ENCODE results near the gene ADAM8. TPM values are rescaled to one million over a fixed set of nuclear protein-coding genes. Genes with fewer than 3 reads are reported as not detected.
A peak's percentile ranks its signal among the peaks of the same experiment; 100 is the strongest.

Gene ADAM8
- total RNA-seq, 1 donor from 2014 or later: 3.6 TPM

DNA sequence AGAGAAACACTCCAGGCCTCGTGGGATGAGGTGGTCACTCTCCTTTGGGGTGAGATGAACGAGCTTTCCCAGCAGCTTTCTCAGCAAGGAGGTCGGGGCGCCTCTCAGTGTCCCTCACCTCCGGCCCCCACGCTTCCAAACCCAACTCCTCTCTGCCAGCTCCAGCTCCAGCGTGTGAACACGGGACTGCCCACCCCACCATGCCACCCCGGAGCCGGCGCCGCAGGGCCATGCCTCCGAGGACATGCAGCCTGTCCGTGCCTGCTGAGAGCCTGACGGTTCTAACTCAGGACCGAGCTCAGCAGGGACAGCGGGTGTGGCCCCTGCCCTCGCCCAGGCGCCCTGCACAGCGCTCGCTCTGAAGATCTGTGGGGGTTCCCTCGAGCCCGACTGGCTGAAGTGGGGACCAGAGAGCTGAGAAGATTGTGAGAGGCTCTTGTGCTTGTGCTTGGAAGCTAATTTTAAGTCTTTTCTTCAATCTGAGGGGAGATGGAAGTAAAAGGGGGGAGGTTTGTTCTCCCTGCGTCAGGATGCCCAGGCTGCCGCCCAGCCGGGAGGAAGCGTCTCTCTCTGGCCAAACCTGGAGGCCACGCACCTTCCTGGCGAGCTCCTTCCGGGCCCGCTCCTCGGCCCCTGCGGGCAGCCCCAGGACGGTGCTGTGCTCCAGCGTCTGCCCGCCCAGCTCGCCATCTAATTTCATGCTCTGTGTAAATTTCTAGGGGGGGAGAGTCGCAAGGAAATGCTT is 5.1 kb upstream of the ADAM8 start:
- Mint-ChIP-seq H3K27me3 (ENCODE audit: low read depth) (peaks cover 5% of the 10 kb centered on the region), H3K4me1 (no peaks in the 10 kb centered on the region), H3K4me3 (no peak overlapping the region), H3K9me3 (no peaks in the 10 kb centered on the region), H3K27ac (ENCODE audit: unreplicated experiment) (no peak overlapping the region), H3K36me3 (ENCODE audit: low read depth) (no peaks in the 10 kb centered on the region)
- TF ChIP-seq CTCF (conservative IDR thresholded peaks at IDR 0.05): no peak
- no peak for DNase-seq (ENCODE audit: low read depth, low spot score)

- Mint-ChIP-seq H3K27ac (ENCODE audit: unreplicated experiment) (no peak overlapping the region), H3K36me3 (ENCODE audit: low read depth) (no peaks in the 10 kb centered on the region), H3K4me3 (no peak overlapping the region), H3K27me3 (ENCODE audit: low read depth) (peaks cover 8% of the 10 kb centered on the region), H3K9me3 (no peaks in the 10 kb centered on the region), H3K4me1 (no peaks in the 10 kb centered on the region)
- DNase-seq (ENCODE audit: low read depth, low spot score): no peak
- no peak for TF ChIP-seq CTCF (conservative IDR thresholded peaks at IDR 0.05)
Observed at GRCh38 chr10:133281084-133281483, 4.4 kb upstream of the ADAM8 start.

DNA sequence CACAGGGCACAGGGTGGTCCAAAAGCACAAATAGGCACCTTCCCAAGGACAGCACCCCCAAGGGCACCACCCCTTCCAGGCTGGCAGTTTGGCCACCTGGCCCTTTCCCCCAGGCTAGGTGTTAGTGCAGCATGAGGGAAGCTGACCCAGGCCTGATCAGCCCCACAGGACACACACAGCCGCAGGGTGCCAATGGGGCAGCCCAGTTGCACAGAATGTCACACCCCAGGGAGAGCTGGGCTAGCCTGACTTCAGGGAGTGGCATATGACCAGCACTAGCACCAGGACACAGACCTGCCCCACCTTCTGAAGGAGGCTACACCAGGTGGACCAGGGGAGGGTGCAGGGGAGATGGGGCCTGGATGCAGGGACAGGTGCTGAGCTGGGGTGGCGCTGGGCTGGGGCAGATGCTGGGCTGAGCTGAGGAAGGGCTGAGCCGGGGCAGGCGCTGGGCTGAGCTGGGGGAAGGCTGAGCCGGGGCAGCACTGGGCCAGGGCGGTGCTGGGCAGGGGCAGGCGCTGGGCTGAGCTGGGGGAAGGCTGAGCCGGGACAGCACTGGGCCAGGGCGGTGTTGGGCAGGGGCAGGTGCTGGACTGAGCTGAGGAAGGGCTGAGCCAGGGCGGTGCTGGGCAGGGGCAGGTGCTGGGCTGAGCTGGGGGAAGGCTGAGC is 3.9 kb upstream of the ADAM8 start:
- Mint-ChIP-seq H3K27me3 (ENCODE audit: low read depth) (peaks cover 14% of the 10 kb centered on the region), H3K9me3 (no peaks in the 10 kb centered on the region), H3K27ac (ENCODE audit: unreplicated experiment) (no peak overlapping the region), H3K4me1 (peaks cover 3% of the 10 kb centered on the region), H3K36me3 (ENCODE audit: low read depth) (no peaks in the 10 kb centered on the region), H3K4me3 (no peak overlapping the region)
- no peak for DNase-seq (ENCODE audit: low read depth, low spot score)
- TF ChIP-seq CTCF (conservative IDR thresholded peaks at IDR 0.05): no peak

DNA sequence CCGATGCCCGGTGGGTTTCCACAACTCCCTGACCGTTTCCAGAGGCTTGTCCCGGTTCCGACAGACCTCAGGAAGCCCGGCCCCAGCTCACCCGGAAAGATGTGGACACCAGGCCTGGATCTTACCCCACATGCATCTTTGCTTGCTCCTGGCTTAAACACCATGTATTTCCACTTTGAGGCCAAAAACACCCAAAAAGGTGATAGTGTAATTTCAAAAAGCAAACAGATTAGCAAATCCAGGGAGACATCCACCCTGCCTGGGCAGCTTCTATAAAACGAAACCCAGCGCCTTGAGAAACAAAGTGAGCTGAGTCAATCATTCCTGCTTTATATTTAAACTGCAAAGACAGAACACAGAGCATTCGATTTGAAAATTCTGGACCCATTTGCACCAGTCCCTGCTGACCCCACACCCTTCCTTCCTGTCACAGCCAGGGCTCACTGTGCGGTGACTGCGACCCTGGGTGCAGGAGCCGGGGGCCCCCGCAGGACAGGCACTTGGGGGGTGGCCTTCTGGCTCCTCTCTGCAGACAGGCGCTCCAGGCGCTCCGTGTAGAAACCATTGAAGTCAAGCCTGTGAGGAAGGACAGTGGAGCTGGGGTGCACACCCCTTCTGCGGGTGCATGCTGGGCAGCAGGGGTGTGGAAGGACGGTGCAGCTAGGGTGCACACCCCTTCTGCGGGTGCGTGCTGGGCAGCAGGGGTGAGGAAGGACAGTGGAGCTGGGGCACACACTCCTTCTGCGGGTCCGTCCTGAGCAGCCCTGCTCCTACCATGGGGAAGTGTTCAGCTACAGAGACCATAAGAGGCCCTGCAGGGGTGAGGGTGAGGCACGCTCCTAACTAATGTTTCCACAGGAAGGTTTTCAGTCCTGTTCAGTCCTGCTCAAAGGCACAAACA is 2.9 kb upstream of the ADAM8 start:
- Mint-ChIP-seq H3K27ac (ENCODE audit: unreplicated experiment) (no peak overlapping the region), H3K27me3 (ENCODE audit: low read depth) (peaks cover 19% of the 10 kb centered on the region), H3K4me1 (peaks cover 3% of the 10 kb centered on the region), H3K36me3 (ENCODE audit: low read depth) (no peaks in the 10 kb centered on the region), H3K4me3 (no peak overlapping the region), H3K9me3 (no peaks in the 10 kb centered on the region)
- no peak for TF ChIP-seq CTCF (conservative IDR thresholded peaks at IDR 0.05)
- DNase-seq (ENCODE audit: low read depth, low spot score): no peak

- no peak for DNase-seq (ENCODE audit: low read depth, low spot score)
- H3K4me1 Mint-ChIP-seq: peaks cover 3% of the 10 kb centered on the region
- peak overlapping the region; percentile 27 for H3K27ac Mint-ChIP-seq (ENCODE audit: unreplicated experiment)
- peaks cover 19% of the 10 kb centered on the region for H3K27me3 Mint-ChIP-seq (ENCODE audit: low read depth)
- H3K36me3 Mint-ChIP-seq (ENCODE audit: low read depth): no peaks in the 10 kb centered on the region
- no peak for TF ChIP-seq CTCF (conservative IDR thresholded peaks at IDR 0.05)
- H3K9me3 Mint-ChIP-seq: no peaks in the 10 kb centered on the region
- no peak overlapping the region for H3K4me3 Mint-ChIP-seq
Observed at GRCh38 chr10:133278577-133279265, 2.1 kb upstream of the ADAM8 start.
